Endothelial cell (in vitro differentiated cells): Measurements from ENCODE around the gene TBC1D8. TPM values are rescaled to one million over a fixed set of nuclear protein-coding genes. Genes with fewer than 3 reads are reported as not detected.

Experiments
- DNase-seq: peaks from one replicate; pipeline ENCODE4 v3.0.0; 2021; ENCODE audit warnings: low spot score
- H3K27ac Mint-ChIP-seq: one replicate; pipeline ENCODE4 v1.8.0; 2021; ENCODE audit warnings: mixed read lengths, inconsistent platforms; ENCODE audit not compliant: unreplicated experiment
- H3K27me3 Mint-ChIP-seq: one replicate; pipeline ENCODE4 v1.8.0; 2021; ENCODE audit warnings: mild to moderate bottlenecking, moderate library complexity, mixed read lengths, inconsistent platforms; ENCODE audit not compliant: unreplicated experiment
- H3K36me3 Mint-ChIP-seq: one replicate; pipeline ENCODE4 v1.8.0; 2021; ENCODE audit warnings: mild to moderate bottlenecking, low read depth, mixed read lengths, inconsistent platforms; ENCODE audit not compliant: unreplicated experiment
- H3K4me1 Mint-ChIP-seq: one replicate; pipeline ENCODE4 v1.8.0; 2021; ENCODE audit warnings: mild to moderate bottlenecking, mixed read lengths, inconsistent platforms; ENCODE audit not compliant: unreplicated experiment
- H3K4me3 Mint-ChIP-seq: one replicate; pipeline ENCODE4 v1.8.0; 2021; ENCODE audit warnings: mild to moderate bottlenecking, mixed read lengths, inconsistent platforms; ENCODE audit not compliant: unreplicated experiment
- H3K9me3 Mint-ChIP-seq: one replicate; pipeline ENCODE4 v1.8.0; 2021; ENCODE audit warnings: mixed read lengths, inconsistent platforms; ENCODE audit not compliant: unreplicated experiment
- total RNA-seq: library from RNA; stranded (reverse); fragmentation: NEBNext Ultra II Directional; extraction: Animal tissue kit (Norgen Biotek cat#: 25700); gene quantifications from one replicate; pipeline ENCODE4 v1.2.1, GENCODE V29; 2021; ENCODE audit not compliant: unreplicated experiment
- TF ChIP-seq, protein P1 (sequence below): fragments of 200-600 bp; sonication (generic); IDR thresholded peaks from one replicate; pipeline ENCODE4 v1.5.0; 2021; ENCODE audit warnings: antibody characterized with exemption; ENCODE audit not compliant: unreplicated experiment

The TBC1D8 gene
- total RNA-seq, 1 donor from 2014 or later: 27.5 TPM

GRCh38 chr2:101048756-101049155 lies 102.4 kb downstream of the TBC1D8 start:
- H3K4me1 Mint-ChIP-seq: no peaks in the 10 kb centered on the region
- peaks cover 23% of the 10 kb centered on the region for H3K36me3 Mint-ChIP-seq
- no peak overlapping the region for H3K4me3 Mint-ChIP-seq
- H3K9me3 Mint-ChIP-seq: no peaks in the 10 kb centered on the region
- no peak for DNase-seq
- no peak overlapping the region for H3K27ac Mint-ChIP-seq
- peaks cover 2% of the 10 kb centered on the region for H3K27me3 Mint-ChIP-seq
- TF ChIP-seq, protein P1, sequence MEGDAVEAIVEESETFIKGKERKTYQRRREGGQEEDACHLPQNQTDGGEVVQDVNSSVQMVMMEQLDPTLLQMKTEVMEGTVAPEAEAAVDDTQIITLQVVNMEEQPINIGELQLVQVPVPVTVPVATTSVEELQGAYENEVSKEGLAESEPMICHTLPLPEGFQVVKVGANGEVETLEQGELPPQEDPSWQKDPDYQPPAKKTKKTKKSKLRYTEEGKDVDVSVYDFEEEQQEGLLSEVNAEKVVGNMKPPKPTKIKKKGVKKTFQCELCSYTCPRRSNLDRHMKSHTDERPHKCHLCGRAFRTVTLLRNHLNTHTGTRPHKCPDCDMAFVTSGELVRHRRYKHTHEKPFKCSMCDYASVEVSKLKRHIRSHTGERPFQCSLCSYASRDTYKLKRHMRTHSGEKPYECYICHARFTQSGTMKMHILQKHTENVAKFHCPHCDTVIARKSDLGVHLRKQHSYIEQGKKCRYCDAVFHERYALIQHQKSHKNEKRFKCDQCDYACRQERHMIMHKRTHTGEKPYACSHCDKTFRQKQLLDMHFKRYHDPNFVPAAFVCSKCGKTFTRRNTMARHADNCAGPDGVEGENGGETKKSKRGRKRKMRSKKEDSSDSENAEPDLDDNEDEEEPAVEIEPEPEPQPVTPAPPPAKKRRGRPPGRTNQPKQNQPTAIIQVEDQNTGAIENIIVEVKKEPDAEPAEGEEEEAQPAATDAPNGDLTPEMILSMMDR: no peak

DNA sequence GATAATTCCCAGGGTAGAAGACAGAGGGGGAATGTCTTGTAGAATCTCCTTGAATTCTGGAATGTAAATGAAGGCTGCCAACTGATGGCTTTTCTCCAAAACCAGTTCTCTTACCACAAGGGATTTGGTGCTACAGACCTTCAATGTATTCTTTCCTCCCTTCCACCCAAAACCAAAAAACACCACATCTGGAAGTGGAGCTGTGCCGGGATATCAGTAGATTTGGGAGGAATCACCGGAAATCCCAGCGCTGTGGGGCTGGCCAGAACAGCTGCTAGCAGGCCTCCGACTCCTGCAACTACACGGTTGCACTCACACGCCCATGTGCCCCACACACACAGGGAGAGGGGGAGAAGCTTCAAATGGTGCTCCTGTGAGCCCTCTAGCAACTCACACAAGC lies 103.4 kb downstream of the TBC1D8 start:
- Mint-ChIP-seq H3K36me3 (peaks cover 23% of the 10 kb centered on the region), H3K4me3 (no peak overlapping the region), H3K27me3 (peaks cover 2% of the 10 kb centered on the region), H3K4me1 (no peaks in the 10 kb centered on the region), H3K27ac (no peak overlapping the region), H3K9me3 (no peaks in the 10 kb centered on the region)
- no peak for DNase-seq
- TF ChIP-seq, protein P1: no peak

- DNase-seq: no peak
- TF ChIP-seq, protein P1: no peak
- H3K27me3 Mint-ChIP-seq: peaks cover 2% of the 10 kb centered on the region
- H3K9me3 Mint-ChIP-seq: no peaks in the 10 kb centered on the region
- H3K4me1 Mint-ChIP-seq: no peaks in the 10 kb centered on the region
- no peak overlapping the region for H3K4me3 Mint-ChIP-seq
- H3K36me3 Mint-ChIP-seq: peaks cover 23% of the 10 kb centered on the region
- no peak overlapping the region for H3K27ac Mint-ChIP-seq
Measured at GRCh38 chr2:101047075-101047766, 104.0 kb downstream of the TBC1D8 start.

DNA sequence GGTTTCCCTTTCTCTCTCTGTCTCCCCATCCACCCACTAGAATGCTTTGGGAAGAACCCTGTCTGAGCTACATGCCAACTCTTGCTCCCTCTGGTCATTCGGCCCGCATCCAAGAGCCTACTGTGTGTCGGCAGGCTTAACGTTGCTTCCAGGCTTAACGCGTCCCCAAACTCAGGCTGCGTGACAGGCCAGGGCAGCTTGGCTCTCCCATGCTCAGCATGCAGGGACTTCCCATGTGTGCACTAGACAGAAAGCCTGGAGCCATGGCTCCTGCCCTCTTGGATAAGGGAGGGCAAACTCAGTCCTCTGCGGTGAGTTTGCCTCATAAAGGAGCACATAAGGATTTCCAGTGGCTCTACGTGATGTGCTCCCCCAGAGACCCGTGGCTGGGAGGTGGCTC lies 105.9 kb downstream of the TBC1D8 start:
- no peak overlapping the region for H3K4me3 Mint-ChIP-seq
- peaks cover 12% of the 10 kb centered on the region for H3K36me3 Mint-ChIP-seq
- H3K27me3 Mint-ChIP-seq: peaks cover 2% of the 10 kb centered on the region
- no peak for DNase-seq
- no peaks in the 10 kb centered on the region for H3K4me1 Mint-ChIP-seq
- TF ChIP-seq, protein P1: no peak
- H3K27ac Mint-ChIP-seq: no peak overlapping the region
- no peaks in the 10 kb centered on the region for H3K9me3 Mint-ChIP-seq

- Mint-ChIP-seq H3K9me3 (no peaks in the 10 kb centered on the region), H3K36me3 (peaks cover 13% of the 10 kb centered on the region), H3K27me3 (peaks cover 6% of the 10 kb centered on the region), H3K4me1 (peaks cover 6% of the 10 kb centered on the region), H3K4me3 (no peak overlapping the region), H3K27ac (no peak overlapping the region)
- no peak for DNase-seq
- TF ChIP-seq, protein P1: no peak
Measured at GRCh38 chr2:101041413-101041812, 109.8 kb downstream of the TBC1D8 start.
